Measurements from ENCODE around the gene RPRD1A. TPM values are rescaled to one million over a fixed set of nuclear protein-coding genes. Genes with fewer than 3 reads are reported as not detected.
A peak's percentile ranks its signal among the peaks of the same experiment; 100 is the strongest.
"Not testable (repeated sequence)": the region's sequence is repeated elsewhere in the genome, so short reads cannot be mapped to it uniquely, and the experiment has no call there.

Gene RPRD1A
- total and polyA plus RNA-seq, 7 donors: 13.2 to 80.3 (median 68.8) TPM

DNA sequence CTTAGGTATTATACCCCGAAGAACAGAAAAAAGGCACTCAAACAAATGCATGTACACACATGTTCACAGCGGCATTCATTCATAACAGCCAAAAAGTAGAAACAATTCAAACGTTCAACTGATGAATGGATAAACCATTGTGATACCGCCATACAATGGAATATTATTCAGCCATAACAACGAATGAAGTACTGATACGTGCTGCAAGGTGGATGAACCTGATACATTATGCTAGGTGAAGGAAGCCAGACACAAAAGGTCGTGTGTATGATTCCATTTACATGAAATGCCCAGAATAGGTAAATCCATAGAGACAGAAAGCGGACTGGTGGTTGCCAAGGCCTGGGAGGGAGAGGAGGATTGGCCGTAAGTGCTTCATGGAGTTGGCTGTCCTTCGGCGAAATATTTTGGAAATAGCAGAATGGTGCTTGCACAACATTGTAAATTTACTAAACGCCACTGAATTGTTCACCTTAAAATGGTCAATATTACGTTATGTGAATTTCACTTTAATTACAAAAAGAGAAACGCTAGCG, 95.6 kb downstream of the RPRD1A start:
- DNase-seq: no peak
- intact Hi-C loops (cut with DNase I): loop anchor here (2.0 to 10.0 kb wide), 7 partner anchors 96 to 707 kb away; partner anchors contain the start of genes ELP2, GALNT1, INO80C and RPRD1A
- Histone ChIP-seq H3K4me1 (peaks cover 0 to 26% (median 23%) of the 10 kb centered on the region in 4 donors), H3K27me3 (no peaks in the 10 kb centered on the region), H3K9me3 (no peaks in the 10 kb centered on the region), H3K27ac (peak overlapping the region; percentile 91 to 93 (median 92)), H3K36me3 (peaks cover 0 to 20% (median under 1%) of the 10 kb centered on the region in 4 donors), H3K4me3 (peak overlapping the region; percentile 72 to 92 (median 88))
- TF ChIP-seq, protein P1, sequence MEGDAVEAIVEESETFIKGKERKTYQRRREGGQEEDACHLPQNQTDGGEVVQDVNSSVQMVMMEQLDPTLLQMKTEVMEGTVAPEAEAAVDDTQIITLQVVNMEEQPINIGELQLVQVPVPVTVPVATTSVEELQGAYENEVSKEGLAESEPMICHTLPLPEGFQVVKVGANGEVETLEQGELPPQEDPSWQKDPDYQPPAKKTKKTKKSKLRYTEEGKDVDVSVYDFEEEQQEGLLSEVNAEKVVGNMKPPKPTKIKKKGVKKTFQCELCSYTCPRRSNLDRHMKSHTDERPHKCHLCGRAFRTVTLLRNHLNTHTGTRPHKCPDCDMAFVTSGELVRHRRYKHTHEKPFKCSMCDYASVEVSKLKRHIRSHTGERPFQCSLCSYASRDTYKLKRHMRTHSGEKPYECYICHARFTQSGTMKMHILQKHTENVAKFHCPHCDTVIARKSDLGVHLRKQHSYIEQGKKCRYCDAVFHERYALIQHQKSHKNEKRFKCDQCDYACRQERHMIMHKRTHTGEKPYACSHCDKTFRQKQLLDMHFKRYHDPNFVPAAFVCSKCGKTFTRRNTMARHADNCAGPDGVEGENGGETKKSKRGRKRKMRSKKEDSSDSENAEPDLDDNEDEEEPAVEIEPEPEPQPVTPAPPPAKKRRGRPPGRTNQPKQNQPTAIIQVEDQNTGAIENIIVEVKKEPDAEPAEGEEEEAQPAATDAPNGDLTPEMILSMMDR (IDR thresholded peaks at IDR 0.05): no peak
- TF ChIP-seq POLR2A (IDR thresholded peaks at IDR 0.05) (no peak), POLR2AphosphoS5 (IDR thresholded peaks at IDR 0.05) (no peak), EP300 (IDR thresholded peaks at IDR 0.05) (no peak)
- WGBS, 2 donors: 22 to 34% methylated on average over 15 of the region's 15 CpGs

GRCh38 chr18:35969676-35970075, 97.7 kb downstream of the RPRD1A start:
- no peak for DNase-seq
- no peaks in the 10 kb centered on the region for H3K9me3 ChIP-seq
- H3K4me3 ChIP-seq: no peak overlapping the region
- TF ChIP-seq POLR2AphosphoS5 (IDR thresholded peaks at IDR 0.05): no peak
- TF ChIP-seq, protein P1 (IDR thresholded peaks at IDR 0.05): no peak
- no peak for TF ChIP-seq EP300 (IDR thresholded peaks at IDR 0.05)
- TF ChIP-seq POLR2A (IDR thresholded peaks at IDR 0.05): no peak
- intact Hi-C loops (cut with DNase I): loop anchor here (5.0 to 10.0 kb wide), 6 partner anchors 98 to 705 kb away; partner anchors contain the start of genes ELP2, GALNT1, RPRD1A and SLC39A6
- H3K4me1 ChIP-seq: peaks cover 0 to 26% (median 23%) of the 10 kb centered on the region in 4 donors
- no peaks in the 10 kb centered on the region for H3K27me3 ChIP-seq
- no peak overlapping the region for H3K27ac ChIP-seq
- no peaks in the 10 kb centered on the region for H3K36me3 ChIP-seq

DNA sequence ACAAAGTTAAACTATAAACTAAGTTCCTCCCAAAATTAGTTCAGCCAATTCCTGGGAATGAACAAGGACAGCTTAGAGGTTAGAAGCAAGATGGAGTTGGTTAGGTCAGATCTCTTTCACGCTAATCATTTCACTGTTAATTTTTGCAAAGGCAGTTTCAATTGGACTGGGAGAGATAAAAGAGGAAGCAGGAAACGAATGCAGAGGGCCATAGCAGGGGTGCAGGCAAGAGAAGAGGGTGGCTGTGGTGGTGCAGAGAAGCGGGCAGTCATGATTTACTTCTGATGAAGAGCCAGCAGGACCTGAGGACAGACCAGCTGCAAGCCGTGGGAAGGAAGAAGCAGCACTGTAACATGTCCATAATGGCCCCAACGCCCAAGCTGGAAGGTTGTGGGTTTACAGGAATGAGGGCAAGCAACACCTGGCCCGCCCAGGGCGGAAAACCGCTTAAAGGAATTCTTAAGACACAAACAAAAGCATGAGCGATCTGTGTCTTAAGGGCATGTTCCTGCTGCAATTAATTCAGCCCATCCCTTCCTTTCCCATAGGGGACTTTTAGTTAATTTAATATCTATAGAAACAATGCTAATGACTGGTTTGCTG, 99.0 kb downstream of the RPRD1A start:
- Histone ChIP-seq H3K27ac (no peak overlapping the region), H3K4me3 (no peak overlapping the region), H3K27me3 (no peaks in the 10 kb centered on the region), H3K9me3 (no peaks in the 10 kb centered on the region), H3K4me1 (peaks cover 0 to 14% (median 13%) of the 10 kb centered on the region in 4 donors), H3K36me3 (no peaks in the 10 kb centered on the region)
- 64 to 79% methylated on average over 9 of the region's 9 CpGs for WGBS, 2 donors
- TF ChIP-seq, protein P1 (IDR thresholded peaks at IDR 0.05): no peak
- TF ChIP-seq POLR2A (IDR thresholded peaks at IDR 0.05) (no peak), POLR2AphosphoS5 (IDR thresholded peaks at IDR 0.05) (no peak), EP300 (IDR thresholded peaks at IDR 0.05) (no peak)
- intact Hi-C loops (cut with DNase I): no loop called here
- DNase-seq: no peak

GRCh38 chr18:35967866-35968265, 99.5 kb downstream of the RPRD1A start:
- DNase-seq; H3K4me3 ChIP-seq; H3K4me1 ChIP-seq; H3K36me3 ChIP-seq; H3K27me3 ChIP-seq; H3K9me3 ChIP-seq; H3K27ac ChIP-seq; intact Hi-C loops (cut with DNase I): not testable (repeated sequence)
- WGBS, 2 donors: 39 to 78% methylated on average over 4 of the region's 4 CpGs

GRCh38 chr18:35964319-35964718, 103.0 kb downstream of the RPRD1A start:
- intact Hi-C loops (cut with DNase I): no loop called here
- H3K27ac ChIP-seq: no peak overlapping the region

More at GRCh38 chr18:35964319-35964718, 103.0 kb downstream of the RPRD1A start:
- H3K27me3 ChIP-seq: no peaks in the 10 kb centered on the region
- no peaks in the 10 kb centered on the region for H3K4me1 ChIP-seq
- TF ChIP-seq, protein P1 (IDR thresholded peaks at IDR 0.05): no peak
- TF ChIP-seq POLR2AphosphoS5 (IDR thresholded peaks at IDR 0.05): no peak
- no peak for TF ChIP-seq EP300 (IDR thresholded peaks at IDR 0.05)
- no peak for TF ChIP-seq POLR2A (IDR thresholded peaks at IDR 0.05)
- no peak for DNase-seq
- no peaks in the 10 kb centered on the region for H3K36me3 ChIP-seq
- H3K9me3 ChIP-seq: peaks cover 0 to 4% (median 0%) of the 10 kb centered on the region in 4 donors
- no peak overlapping the region for H3K4me3 ChIP-seq

Measured in sigmoid colon (tissue), 7 donors.